RWPE2 (cell line): ENCODE data around the gene ZC3H7B.
"Not testable (repeated sequence)": the region's sequence is repeated elsewhere in the genome, so short reads cannot be mapped to it uniquely, and the experiment has no call there.

Source experiments
- ATAC-seq: fragments of 200-7000 bp; cut with Tn5 transposase; 3 replicates; pipeline ENCODE4 v1.9.1; 2021; ENCODE audit warnings: low read depth
- DNase-seq: peaks from one replicate; pipeline ENCODE4 v3.0.0-alpha.2; 2020; ENCODE audit warnings: low spot score
- H3K27ac ChIP-seq: fragments of 450-650 bp; 2 replicates; pipeline ENCODE4 v1.5.1; 2017; ENCODE audit warnings: mild to moderate bottlenecking; ENCODE audit not compliant: poor library complexity, severe bottlenecking
- H3K27me3 ChIP-seq: fragments of 250-450 bp; sonication (Bioruptor Pico); 2 replicates; pipeline ENCODE4 v1.5.1; 2021; ENCODE audit warnings: mild to moderate bottlenecking, moderate library complexity; ENCODE audit not compliant: insufficient read depth, poor library complexity, severe bottlenecking
- H3K36me3 ChIP-seq: fragments of 250-450 bp; sonication (Bioruptor Pico); 2 replicates; pipeline ENCODE4 v1.5.1; 2020; ENCODE audit warnings: low read depth, mild to moderate bottlenecking, moderate library complexity
- H3K4me1 ChIP-seq: fragments of 250-450 bp; sonication (Bioruptor Pico); 2 replicates; pipeline ENCODE4 v1.5.1; 2021; ENCODE audit warnings: mild to moderate bottlenecking, moderate library complexity; ENCODE audit not compliant: insufficient read depth, poor library complexity, severe bottlenecking
- H3K4me3 ChIP-seq: fragments of 250-450 bp; sonication (Bioruptor Pico); 2 replicates; pipeline ENCODE4 v1.5.1; 2021; ENCODE audit warnings: mild to moderate bottlenecking, moderate library complexity; ENCODE audit not compliant: severe bottlenecking
- H3K9me3 ChIP-seq: fragments of 250-450 bp; sonication (Bioruptor Pico); 2 replicates; pipeline ENCODE4 v1.5.1; 2021; ENCODE audit warnings: mild to moderate bottlenecking, moderate library complexity; ENCODE audit not compliant: severe bottlenecking
- CTCF ChIP-seq: fragments of 450-650 bp; IDR thresholded peaks from one replicate; pipeline ENCODE4 v1.5.1; 2017; ENCODE audit warnings: mild to moderate bottlenecking, moderate library complexity; ENCODE audit not compliant: poor library complexity, severe bottlenecking

Gene ZC3H7B

GRCh38 chr22:41395531-41396240, 94.4 kb downstream of the ZC3H7B start:
- Histone ChIP-seq H3K27me3 (no peaks in the 10 kb centered on the region), H3K27ac (no peak overlapping the region), H3K4me3 (no peak overlapping the region), H3K36me3 (peaks cover 15% of the 10 kb centered on the region), H3K9me3 (no peaks in the 10 kb centered on the region), H3K4me1 (no peaks in the 10 kb centered on the region)
- ATAC-seq (no peak), DNase-seq (no peak)
- TF ChIP-seq CTCF: no peak

DNA sequence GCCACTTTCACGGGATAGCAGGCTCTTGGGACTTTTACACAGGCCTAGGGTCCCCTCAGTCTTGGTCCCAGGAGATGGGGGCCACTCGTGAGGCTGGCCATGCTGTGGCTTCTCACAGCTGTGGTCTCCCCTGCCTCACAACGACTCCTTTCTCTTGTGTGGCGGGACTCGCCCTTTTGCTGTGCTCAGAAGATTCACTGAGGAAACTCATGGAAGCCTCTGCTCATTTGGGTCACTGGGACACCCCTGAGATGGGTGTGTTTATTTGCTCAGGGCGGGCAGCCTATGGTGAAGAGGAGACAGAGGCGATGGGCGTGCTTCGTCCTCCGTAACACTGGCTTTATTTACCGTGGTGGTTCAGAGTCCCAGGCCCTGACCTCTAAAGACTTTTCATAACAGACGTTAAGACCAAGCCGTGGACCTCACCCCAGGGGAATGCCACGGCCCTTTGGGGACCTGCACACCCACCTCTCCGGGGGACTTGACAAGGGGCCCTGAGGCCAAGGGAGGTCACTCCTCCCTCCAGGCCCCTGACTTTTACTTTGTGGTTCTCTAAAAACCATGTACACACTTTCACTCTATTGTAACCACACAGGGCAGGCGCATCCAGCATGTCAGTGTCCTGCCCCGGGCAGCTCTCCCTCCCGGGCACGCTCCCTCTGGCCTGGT, 96.0 kb downstream of the ZC3H7B start:
- Histone ChIP-seq H3K27ac (no peak overlapping the region), H3K4me3 (no peak overlapping the region), H3K36me3 (peaks cover 15% of the 10 kb centered on the region), H3K4me1 (peaks cover 3% of the 10 kb centered on the region), H3K9me3 (no peaks in the 10 kb centered on the region), H3K27me3 (no peaks in the 10 kb centered on the region)
- no peak for TF ChIP-seq CTCF
- ATAC-seq: no peak
- DNase-seq: no peak

- no peak for DNase-seq
- TF ChIP-seq CTCF: no peak
- no peak overlapping the region for H3K4me3 ChIP-seq
- H3K27ac ChIP-seq: no peak overlapping the region
- peaks cover 3% of the 10 kb centered on the region for H3K4me1 ChIP-seq
- peaks cover 15% of the 10 kb centered on the region for H3K36me3 ChIP-seq
- H3K27me3 ChIP-seq: no peaks in the 10 kb centered on the region
- ATAC-seq: no peak
- H3K9me3 ChIP-seq: no peaks in the 10 kb centered on the region
These were observed 97.6 kb downstream of the ZC3H7B start for GRCh38 chr22:41398921-41399320.

- TF ChIP-seq CTCF: no peak
- H3K4me3 ChIP-seq: no peak overlapping the region
- no peaks in the 10 kb centered on the region for H3K36me3 ChIP-seq
- no peak overlapping the region for H3K27ac ChIP-seq
- H3K9me3 ChIP-seq: no peaks in the 10 kb centered on the region
- no peak for DNase-seq
- H3K4me1 ChIP-seq: peaks cover 3% of the 10 kb centered on the region
- H3K27me3 ChIP-seq: no peaks in the 10 kb centered on the region
- peak; percentile 68 for ATAC-seq
These were observed 100.7 kb downstream of the ZC3H7B start for GRCh38 chr22:41401781-41402648.

DNA sequence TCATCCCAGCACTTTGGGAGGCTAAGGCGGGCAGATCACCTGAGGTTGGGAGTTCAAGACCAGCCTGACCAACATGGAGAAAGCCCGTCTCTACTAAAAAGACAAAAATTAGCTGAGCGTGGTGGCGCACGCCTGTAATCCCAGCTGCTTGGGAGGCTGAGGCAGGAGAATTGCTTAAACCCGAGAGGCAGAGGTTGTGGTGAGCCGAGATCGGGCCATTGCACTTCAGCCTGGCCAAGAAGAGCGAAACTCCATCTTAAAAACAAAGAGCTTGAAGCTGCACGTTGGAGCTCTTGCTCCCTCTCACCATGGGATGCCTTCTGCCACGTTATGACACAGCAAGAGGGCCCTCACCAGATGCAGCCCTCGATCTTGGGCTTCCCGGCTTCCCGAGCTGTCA, 101.5 kb downstream of the ZC3H7B start:
- not testable (repeated sequence) for H3K27me3 ChIP-seq, H3K4me3 ChIP-seq, DNase-seq, H3K4me1 ChIP-seq, ATAC-seq, H3K36me3 ChIP-seq, H3K9me3 ChIP-seq, H3K27ac ChIP-seq
